Stimulated activated CD8-positive, alpha-beta memory T cell treated with anti-CD3 and anti-CD28 coated beads, Interleukin-12 subunit alpha, Interleukin-12 subunit beta, amount 100 ng/mL, for 24 hours (primary cell): ENCODE data around the gene MTF2.

Experiments used
- DNase-seq: peaks from one replicate; pipeline ENCODE4 v3.0.0-alpha.2; 2020; ENCODE audit errors: extremely low read depth

The MTF2 gene

GRCh38 chr1:93083979-93084378, 4.9 kb downstream of the MTF2 start:
- DNase-seq: no peak

- DNase-seq: no peak
Observed at GRCh38 chr1:93087532-93087931, 8.4 kb downstream of the MTF2 start.

GRCh38 chr1:93093332-93094006, 14.4 kb downstream of the MTF2 start:
- no peak for DNase-seq

- DNase-seq: no peak
Observed at GRCh38 chr1:93095804-93096585, 16.9 kb downstream of the MTF2 start.

- DNase-seq: no peak
Observed at GRCh38 chr1:93102142-93102541, 23.1 kb downstream of the MTF2 start.

- DNase-seq: no peak
Observed at GRCh38 chr1:93106226-93106625, 27.1 kb downstream of the MTF2 start.

GRCh38 chr1:93107395-93107794, 28.3 kb downstream of the MTF2 start:
- no peak for DNase-seq

- DNase-seq: no peak
Observed at GRCh38 chr1:93108335-93108734, 29.3 kb downstream of the MTF2 start.

- no peak for DNase-seq
Observed at GRCh38 chr1:93109578-93109977, 30.5 kb downstream of the MTF2 start.

GRCh38 chr1:93111065-93111464, 32.0 kb downstream of the MTF2 start:
- no peak for DNase-seq

- no peak for DNase-seq
Observed at GRCh38 chr1:93111561-93111960, 32.5 kb downstream of the MTF2 start.

- DNase-seq: no peak
Observed at GRCh38 chr1:93113127-93113526, 34.0 kb downstream of the MTF2 start.

- no peak for DNase-seq
Observed at GRCh38 chr1:93114391-93114790, 35.3 kb downstream of the MTF2 start.

GRCh38 chr1:93120614-93121013, 41.5 kb downstream of the MTF2 start:
- no peak for DNase-seq

GRCh38 chr1:93123201-93123783, 44.2 kb downstream of the MTF2 start:
- DNase-seq: no peak

- DNase-seq: no peak
Observed at GRCh38 chr1:93124556-93125355, 45.7 kb downstream of the MTF2 start.

GRCh38 chr1:93129507-93130099, 50.5 kb downstream of the MTF2 start:
- DNase-seq: no peak

GRCh38 chr1:93132638-93133037, 53.6 kb downstream of the MTF2 start:
- no peak for DNase-seq

GRCh38 chr1:93136445-93136844, 57.4 kb downstream of the MTF2 start:
- DNase-seq: no peak

- no peak for DNase-seq
Observed at GRCh38 chr1:93137604-93138292, 58.7 kb downstream of the MTF2 start.

- no peak for DNase-seq
Observed at GRCh38 chr1:93140106-93140505, 61.0 kb downstream of the MTF2 start.
